ENCODE data around the gene ARHGEF16.
A peak's percentile ranks its signal among the peaks of the same experiment; 100 is the strongest.

Gene ARHGEF16

GRCh38 chr1:3504151-3504821, 49.8 kb downstream of the ARHGEF16 start:
- no peak for DNase-seq

- DNase-seq = no peak
Observed at GRCh38 chr1:3504822-3505153, 50.3 kb downstream of the ARHGEF16 start.

GRCh38 chr1:3505161-3505560, 50.7 kb downstream of the ARHGEF16 start:
- no peak for DNase-seq

GRCh38 chr1:3506041-3506440, 51.6 kb downstream of the ARHGEF16 start:
- DNase-seq = no peak

- no peak for DNase-seq
Observed at GRCh38 chr1:3506943-3507342, 52.5 kb downstream of the ARHGEF16 start.

GRCh38 chr1:3507636-3508275, 53.3 kb downstream of the ARHGEF16 start:
- no peak for DNase-seq

- DNase-seq = no peak
Observed at GRCh38 chr1:3508757-3509415, 54.4 kb downstream of the ARHGEF16 start.

- no peak for DNase-seq
Observed at GRCh38 chr1:3509721-3510120, 55.3 kb downstream of the ARHGEF16 start.

- no peak for DNase-seq
Observed at GRCh38 chr1:3510136-3510955, 55.9 kb downstream of the ARHGEF16 start.

- DNase-seq = no peak
Observed at GRCh38 chr1:3510956-3511250, 56.4 kb downstream of the ARHGEF16 start.

GRCh38 chr1:3511306-3511705, 56.8 kb downstream of the ARHGEF16 start:
- no peak for DNase-seq

GRCh38 chr1:3511856-3512255, 57.4 kb downstream of the ARHGEF16 start:
- no peak for DNase-seq

GRCh38 chr1:3514404-3514803, 59.9 kb downstream of the ARHGEF16 start:
- DNase-seq = no peak

- no peak for DNase-seq
Observed at GRCh38 chr1:3515272-3515671, 60.8 kb downstream of the ARHGEF16 start.

- no peak for DNase-seq
Observed at GRCh38 chr1:3515774-3516480, 61.5 kb downstream of the ARHGEF16 start.

GRCh38 chr1:3516481-3516869, 62.0 kb downstream of the ARHGEF16 start:
- DNase-seq = no peak

GRCh38 chr1:3516911-3517675, 62.6 kb downstream of the ARHGEF16 start:
- DNase-seq = no peak

- DNase-seq = peak in 1 of 2 donors; percentile 18
Observed at GRCh38 chr1:3518256-3518655, 63.8 kb downstream of the ARHGEF16 start.

- DNase-seq = no peak
Observed at GRCh38 chr1:3518756-3519155, 64.3 kb downstream of the ARHGEF16 start.

- DNase-seq = no peak
Observed at GRCh38 chr1:3519301-3519885, 64.9 kb downstream of the ARHGEF16 start.

GRCh38 chr1:3520419-3521378, 66.2 kb downstream of the ARHGEF16 start:
- no peak for DNase-seq
